Hippocampal formation (tissue), 2 donors: ENCODE measurements around the gene BCL2L11.

Source experiments
- DNase-seq, 2 donors: peaks; one replicate each; lab custom pipeline; 2025; lab: John Stamatoyannopoulos, UW

Gene BCL2L11

GRCh38 chr2:111143107-111143842, 22.6 kb downstream of the BCL2L11 start:
- DNase-seq: no peak

GRCh38 chr2:111143843-111144198, 23.1 kb downstream of the BCL2L11 start:
- no peak for DNase-seq

- no peak for DNase-seq
Measured at GRCh38 chr2:111145103-111145760, 24.5 kb downstream of the BCL2L11 start.

GRCh38 chr2:111145951-111146350, 25.2 kb downstream of the BCL2L11 start:
- no peak for DNase-seq

- no peak for DNase-seq
Measured at GRCh38 chr2:111148225-111148873, 27.6 kb downstream of the BCL2L11 start.

GRCh38 chr2:111148925-111149324, 28.2 kb downstream of the BCL2L11 start:
- no peak for DNase-seq

- no peak for DNase-seq
Measured at GRCh38 chr2:111149882-111150455, 29.3 kb downstream of the BCL2L11 start.

- no peak for DNase-seq
Measured at GRCh38 chr2:111154758-111155157, 34.0 kb downstream of the BCL2L11 start.

- DNase-seq: peak in 1 of 2 donors; percentile 64
Measured at GRCh38 chr2:111155610-111156009, 34.9 kb downstream of the BCL2L11 start.

GRCh38 chr2:111156529-111156928, 35.8 kb downstream of the BCL2L11 start:
- DNase-seq: no peak

- DNase-seq: no peak
Measured at GRCh38 chr2:111157071-111157661, 36.5 kb downstream of the BCL2L11 start.

- DNase-seq: no peak
Measured at GRCh38 chr2:111157798-111158197, 37.1 kb downstream of the BCL2L11 start.

GRCh38 chr2:111159641-111160040, 38.9 kb downstream of the BCL2L11 start:
- no peak for DNase-seq

GRCh38 chr2:111160758-111161157, 40.0 kb downstream of the BCL2L11 start:
- DNase-seq: no peak

GRCh38 chr2:111161971-111162370, 41.3 kb downstream of the BCL2L11 start:
- peak; percentile 62 to 72 for DNase-seq

GRCh38 chr2:111162718-111163331, 42.1 kb downstream of the BCL2L11 start:
- no peak for DNase-seq

- DNase-seq: no peak
Measured at GRCh38 chr2:111164078-111164477, 43.4 kb downstream of the BCL2L11 start.

- no peak for DNase-seq
Measured at GRCh38 chr2:111165084-111165483, 44.4 kb downstream of the BCL2L11 start.

GRCh38 chr2:111166115-111166514, 45.4 kb downstream of the BCL2L11 start:
- no peak for DNase-seq

GRCh38 chr2:111167076-111167862, 46.6 kb downstream of the BCL2L11 start:
- no peak for DNase-seq

GRCh38 chr2:111167863-111168162, 47.1 kb downstream of the BCL2L11 start:
- no peak for DNase-seq
